H1 (cell line): ENCODE results near the gene BGN. TPM values are rescaled to one million over a fixed set of nuclear protein-coding genes. Genes with fewer than 3 reads are reported as not detected.

Experiments used
- CTCF ChIA-PET: fragments of 300-600 bp; sonication (Branson Sonifier 250); formaldehyde crosslinking; loops from one replicate; lab custom pipeline; 2021; ENCODE audit not compliant: partially characterized antibody; lab: Charles Lee
- POLR2A ChIA-PET: fragments of 300-600 bp; sonication (Branson Sonifier 250); formaldehyde crosslinking; loops from one replicate; lab custom pipeline; 2021; ENCODE audit warnings: inconsistent platforms; ENCODE audit not compliant: partially characterized antibody; lab: Charles Lee
- DNase-seq, 2 experiments: peaks; one replicate each; pipeline versions ENCODE4 v3.0.0 to v3.0.0-alpha.2; 2010 to 2022; ENCODE audit warnings: low spot score in 2 of 2, low read depth in 1 of 2, mixed read lengths in 1 of 2
- FAIRE-seq: peaks from 2 replicates; lab custom pipeline; 2011; peaks lifted over from hg19 to GRCh38; lab: Jason Lieb, UNC
- H2AFZ ChIP-seq: 2 replicates; pipeline ENCODE4 v1.8.1; 2012; ENCODE audit warnings: low read length, inconsistent platforms
- H2AK5ac ChIP-seq: 2 replicates; pipeline ENCODE4 v1.6.1; 2013; ENCODE audit warnings: low read depth, low read length
- H2BK120ac ChIP-seq: replicated peaks from 2 replicates; pipeline ENCODE3; 2013; ENCODE audit warnings: low read depth, low read length, inconsistent platforms
- H2BK12ac ChIP-seq: 2 replicates; pipeline ENCODE4 v1.6.1; 2013; ENCODE audit warnings: low read depth, low read length
- H2BK15ac ChIP-seq: 2 replicates; pipeline ENCODE4 v1.6.1; 2013; ENCODE audit warnings: low read length
- H2BK20ac ChIP-seq: 2 replicates; pipeline ENCODE4 v1.6.1; 2013; ENCODE audit warnings: low read length
- H2BK5ac ChIP-seq: 2 replicates; pipeline ENCODE4 v1.6.1; 2013; ENCODE audit warnings: low read depth, low read length
- H3K14ac ChIP-seq: 2 replicates; pipeline ENCODE4 v1.6.1; 2013; ENCODE audit warnings: inconsistent platforms; ENCODE audit not compliant: insufficient read length
- H3K18ac ChIP-seq: 2 replicates; pipeline ENCODE4 v1.6.1; 2013; ENCODE audit warnings: low read length; ENCODE audit errors: extremely low read depth
- H3K23ac ChIP-seq: 2 replicates; pipeline ENCODE4 v1.6.1; 2013; ENCODE audit warnings: inconsistent platforms; ENCODE audit not compliant: insufficient read length
- H3K23me2 ChIP-seq: 2 replicates; pipeline ENCODE4 v1.6.1; 2013; ENCODE audit warnings: low read depth, low read length
- H3K27ac ChIP-seq: 2 replicates; pipeline ENCODE4 v1.6.1; 2011; ENCODE audit warnings: low read depth, low read length, inconsistent platforms
- H3K27me3 ChIP-seq, 4 experiments: replicated peaks in 1 of 4; 1 replicate in 1 of 4; 2 replicates in 3 of 4; pipeline versions ENCODE4 v1.6.1 to v1.8.1; 2011 to 2013; ENCODE audit warnings: low read length in 3 of 4, mild to moderate bottlenecking in 3 of 4, inconsistent platforms in 2 of 4, mixed read lengths in 2 of 4, moderate library complexity in 1 of 4; ENCODE audit not compliant: control insufficient read depth in 3 of 4, insufficient read depth in 3 of 4; ENCODE audit errors: extremely low read depth in 1 of 4
- H3K36me3 ChIP-seq, 4 experiments: 2 replicates each; pipeline versions ENCODE4 v1.6.1 to v1.8.1; 2011 to 2013; ENCODE audit warnings: mild to moderate bottlenecking in 4 of 4, low read length in 3 of 4, moderate library complexity in 2 of 4, control low read depth in 1 of 4, inconsistent platforms in 1 of 4; ENCODE audit not compliant: insufficient read depth in 4 of 4, control insufficient read depth in 2 of 4
- H3K4ac ChIP-seq: replicated peaks from 2 replicates; pipeline ENCODE3; 2013; ENCODE audit warnings: low read length, low read depth, mixed read lengths, inconsistent platforms; ENCODE audit not compliant: insufficient read length
- H3K4me1 ChIP-seq, 4 experiments: replicated peaks in 1 of 4; 1 replicate in 1 of 4; 2 replicates in 3 of 4; pipeline versions ENCODE4 v1.6.1 to v1.8.1; 2011 to 2013; ENCODE audit warnings: low read length in 3 of 4, inconsistent platforms in 2 of 4, mixed read lengths in 1 of 4; ENCODE audit not compliant: insufficient read depth in 4 of 4, control insufficient read depth in 3 of 4
- H3K4me2 ChIP-seq, 2 experiments: 2 replicates each; pipeline versions ENCODE4 v1.6.1 to v1.8.1; 2011 to 2013; ENCODE audit warnings: low read depth in 2 of 2, low read length in 2 of 2, control low read depth in 1 of 2, inconsistent platforms in 1 of 2, mild to moderate bottlenecking in 1 of 2; ENCODE audit not compliant: insufficient read depth in 1 of 2
- H3K4me3 ChIP-seq, 4 experiments: fragments of 200-600, 300-600 bp in 1 of 4; sonication (generic), shearing (Covaris generic), sonication (Bioruptor Twin) in 1 of 4; 2 replicates each; pipeline versions ENCODE4 v1.5.1 to v1.8.1; 2011 to 2016; ENCODE audit warnings: low read length in 4 of 4, low read depth in 3 of 4, control low read depth in 2 of 4, inconsistent platforms in 2 of 4, mild to moderate bottlenecking in 2 of 4, mixed read lengths in 1 of 4, moderate library complexity in 1 of 4; ENCODE audit not compliant: insufficient read depth in 2 of 4; ENCODE audit errors: extremely low read depth in 1 of 4
- H3K56ac ChIP-seq: replicated peaks from 2 replicates; pipeline ENCODE3; 2013; ENCODE audit warnings: low read depth, mild to moderate bottlenecking, mixed read lengths, low read length, inconsistent platforms; ENCODE audit not compliant: insufficient read length
- H3K79me1 ChIP-seq: 2 replicates; pipeline ENCODE4 v1.6.1; 2013; ENCODE audit warnings: low read depth, low read length, control low read depth
- H3K79me2 ChIP-seq, 2 experiments: 2 replicates each; pipeline versions ENCODE4 v1.6.1 to v1.8.1; 2012 to 2013; ENCODE audit warnings: low read length in 2 of 2, mild to moderate bottlenecking in 2 of 2, inconsistent platforms in 1 of 2; ENCODE audit not compliant: insufficient read depth in 2 of 2, control insufficient read depth in 1 of 2
- H3K9ac ChIP-seq, 4 experiments: replicated peaks in 1 of 4; 1 replicate in 1 of 4; 2 replicates in 3 of 4; pipeline versions ENCODE4 v1.6.1 to v1.8.1; 2011 to 2013; ENCODE audit warnings: low read depth in 3 of 4, low read length in 3 of 4, control low read depth in 2 of 4, mild to moderate bottlenecking in 2 of 4, moderate library complexity in 2 of 4, inconsistent platforms in 1 of 4; ENCODE audit errors: extremely low read depth in 1 of 4
- H3K9me3 ChIP-seq, 2 experiments: 2 replicates each; pipeline versions ENCODE4 v1.6.1 to v1.8.1; 2012 to 2013; ENCODE audit warnings: mild to moderate bottlenecking in 2 of 2, moderate library complexity in 2 of 2, control low read depth in 1 of 2, inconsistent platforms in 1 of 2, low read depth in 1 of 2, low read length in 1 of 2, mixed read lengths in 1 of 2; ENCODE audit not compliant: insufficient read depth in 2 of 2
- H4K20me1 ChIP-seq, 2 experiments: replicated peaks in 1 of 2; 2 replicates each; pipeline versions ENCODE3 to v1.8.1; 2011 to 2013; ENCODE audit warnings: inconsistent platforms in 2 of 2, low read length in 2 of 2, mild to moderate bottlenecking in 1 of 2; ENCODE audit not compliant: insufficient read depth in 2 of 2, control insufficient read depth in 1 of 2
- H4K5ac ChIP-seq: 2 replicates; pipeline ENCODE4 v1.6.1; 2013; ENCODE audit warnings: low read length, low read depth, mixed read lengths, inconsistent platforms; ENCODE audit not compliant: insufficient read length
- H4K8ac ChIP-seq: 2 replicates; pipeline ENCODE4 v1.8.0; 2013; ENCODE audit warnings: mild to moderate bottlenecking, moderate library complexity, low read length, inconsistent platforms; ENCODE audit not compliant: insufficient read depth; ENCODE audit errors: extremely low read depth
- H4K91ac ChIP-seq: replicated peaks from 2 replicates; pipeline ENCODE3; 2013; ENCODE audit warnings: low read length, mixed read lengths, inconsistent platforms; ENCODE audit not compliant: insufficient read length
- CREB1 ChIP-seq: IDR thresholded peaks from 2 replicates; pipeline ENCODE4 v1.6.1; 2012; ENCODE audit warnings: inconsistent platforms
- GABPA ChIP-seq: IDR thresholded peaks from 2 replicates; pipeline ENCODE4 v1.6.1; 2011; ENCODE audit warnings: mild to moderate bottlenecking, low read length, moderate library complexity, borderline replicate concordance; ENCODE audit not compliant: insufficient read depth
- WGBS, 2 experiments: shearing (Covaris generic) in 1 of 2; methylation state at CpG; one replicate each; pipeline versions ENCODE4 v1.1.6 to v1.1.7; 2013 to 2015; ENCODE audit warnings: low lambda C conversion rate in 2 of 2, mixed read lengths in 2 of 2, inconsistent platforms in 1 of 2, low coverage in 1 of 2, missing lambda C conversion rate in 1 of 2; ENCODE audit not compliant: insufficient replicate concordance in 2 of 2, insufficient coverage in 1 of 2, insufficient read length in 1 of 2; ENCODE audit errors: extremely low coverage in 1 of 2, missing lambda C conversion rate in 1 of 2; 5-methylcytosine and 5-hydroxymethylcytosine counted together
- polyA plus RNA-seq, 7 experiments: library from polyadenylated mRNA; depleted of rRNA in 3 of 7; stranded (reverse) in 5 of 7; unstranded in 2 of 7; fragments of >200 nt in 5 of 7; fragments of 200-250 nt in 2 of 7; gene quantifications; 1 replicate in 5 of 7; 2 replicates in 1 of 7; 4 replicates in 1 of 7; pipeline versions ENCODE4 v1.2.1 to v1.2.3, GENCODE V29; 2011 to 2013; ENCODE audit warnings: missing spikeins in 2 of 7, mixed read lengths in 2 of 7
- total RNA-seq: library from RNA; stranded (reverse); fragmentation: NEBNext Ultra II Directional; extraction: Animal tissue kit (Norgen Biotek cat#: 25700); gene quantifications from 2 replicates; pipeline ENCODE4 v1.2.1, GENCODE V29; 2021

Gene BGN
- total and polyA plus RNA-seq, 2 of the 8 experiments (the other 6 are each of a cell fraction or from before 2014, with no cell fraction given): 1.8 to 2.4 TPM

GRCh38 chrX:153499341-153499740 lies 4.6 kb downstream of the BGN start:
- no peaks in the 10 kb centered on the region for H3K9me3 ChIP-seq
- H3K27me3 ChIP-seq: peaks cover 0 to 2% (median 0%) of the 10 kb centered on the region in 4 experiments; a peak in 1 of 7 replicates
- H3K9ac ChIP-seq: no peak overlapping the region
- ChIA-PET CTCF (interaction anchor here (1.2 to 1.9 kb wide), 4 partner anchors 10 to 169 kb away, joined by 3 to 7 read pairs (median 4); partner anchors contain the start of gene HAUS7), POLR2A (no interaction called here)
- H3K4me3 ChIP-seq: no peak overlapping the region
- DNase-seq (no peak), FAIRE-seq (no peak)
- peaks cover 2% of the 10 kb centered on the region; the same call in 1 of the 2 replicates for H3K23me2 ChIP-seq
- no peak overlapping the region for H4K5ac ChIP-seq
- H2AFZ ChIP-seq: no peak overlapping the region
- no peak overlapping the region for H2BK12ac ChIP-seq
- H3K27ac ChIP-seq: no peak overlapping the region
- H3K4ac ChIP-seq: no peak overlapping the region
- H3K4me1 ChIP-seq: peaks cover 0 to 6% (median 0%) of the 10 kb centered on the region in 4 experiments; a peak in 2 of 7 replicates
- no peak overlapping the region for H2BK5ac ChIP-seq
- no peaks in the 10 kb centered on the region for H3K79me2 ChIP-seq
- no peak overlapping the region for H4K91ac ChIP-seq
- no peak overlapping the region for H3K56ac ChIP-seq
- no peak overlapping the region for H2BK20ac ChIP-seq
- H2BK15ac ChIP-seq: no peak overlapping the region
- H2AK5ac ChIP-seq: no peak overlapping the region
- 90% methylated on average over 7 of the region's 15 CpGs; no CpG with 5 or more reads in 1 of the 2 experiments for WGBS, 2 experiments
- no peak overlapping the region for H3K18ac ChIP-seq
- no peak overlapping the region for H3K4me2 ChIP-seq
- no peaks in the 10 kb centered on the region for H3K36me3 ChIP-seq
- no peak overlapping the region for H2BK120ac ChIP-seq
- H4K20me1 ChIP-seq: peaks cover 0 to 4% of the 10 kb centered on the region in 2 experiments
- no peak overlapping the region for H4K8ac ChIP-seq
- no peak overlapping the region for H3K23ac ChIP-seq
- no peaks in the 10 kb centered on the region for H3K79me1 ChIP-seq
- no peak overlapping the region for H3K14ac ChIP-seq
- TF ChIP-seq CREB1: no peak
- no peak for TF ChIP-seq GABPA
